Hepatocyte (in vitro differentiated cells): Measurements from ENCODE around the gene NINJ2.

ENCODE experiments used
- EZH2 ChIP-seq: fragments of 200-600 bp; sonication (generic); IDR thresholded peaks from 2 replicates; pipeline ENCODE4 v1.6.1; 2016; ENCODE audit warnings: antibody characterized with exemption, mild to moderate bottlenecking, borderline replicate concordance
- EZH2phosphoT487 ChIP-seq: fragments of 200-600 bp; sonication (generic); IDR thresholded peaks from one replicate; pipeline ENCODE4 v1.6.1; 2018; ENCODE audit warnings: antibody characterized with exemption, mild to moderate bottlenecking, low read depth, moderate library complexity; ENCODE audit not compliant: unreplicated experiment, severe bottlenecking

DNA sequence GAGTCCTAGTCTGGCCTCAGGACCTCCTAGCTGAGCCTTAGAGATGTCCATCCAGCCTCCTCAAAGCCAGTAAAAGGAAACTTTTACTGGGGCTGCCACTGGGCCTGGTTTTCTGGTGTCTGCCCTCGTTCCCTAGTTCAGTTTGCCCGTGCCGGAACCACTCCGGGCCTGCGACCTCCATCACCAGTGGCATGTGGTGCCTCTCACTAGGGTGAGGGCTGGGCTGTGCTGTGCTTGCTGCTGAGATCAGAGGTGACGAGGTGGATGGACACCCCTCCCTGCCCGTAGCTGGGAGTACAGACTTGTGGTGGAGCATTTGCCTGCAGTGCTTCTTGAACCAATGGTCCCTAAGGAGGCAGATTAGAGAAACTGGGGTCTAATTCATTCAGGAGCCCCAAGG is 127.8 kb downstream of the NINJ2 start:
- TF ChIP-seq EZH2phosphoT487 (no peak), EZH2 (no peak)
